ENCODE data around the gene SENP5. TPM values are rescaled to one million over a fixed set of nuclear protein-coding genes. Genes with fewer than 3 reads are reported as not detected.

The SENP5 gene
- total and polyA plus RNA-seq, 9 of the 15 experiments (the other 6 are each of a cell fraction or from before 2014, with no cell fraction given): 18.3 to 59.7 (median 35.8) TPM

DNA sequence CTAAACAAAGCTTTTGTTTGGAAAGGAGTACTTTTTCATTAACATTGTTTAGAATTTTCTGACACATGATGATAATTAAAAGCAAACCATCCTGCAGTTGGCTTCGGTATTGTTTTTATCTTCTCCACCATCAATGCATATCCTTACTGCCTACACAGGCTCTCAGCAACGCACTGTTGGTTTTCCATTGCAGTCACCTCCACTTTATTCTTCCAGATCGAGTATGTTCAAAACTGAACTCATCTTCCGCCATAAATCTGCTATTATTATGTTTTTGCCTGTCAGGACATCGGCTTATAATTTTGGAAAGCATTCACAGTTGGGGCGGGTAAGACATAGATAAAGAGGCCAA lies 589 bp upstream of the SENP5 start:
- FAIRE-seq (no peak), ATAC-seq (peak; percentile 17), DNase-seq (ENCODE audit: extremely low read depth in 1 of 4, low spot score in 3 of 4) (no peak)
- peaks cover 2 to 21% of the 10 kb centered on the region in 2 experiments; a peak in 3 of 5 replicates for H3K4me1 ChIP-seq (replicated peaks in 1 of 2; ENCODE audit: control insufficient read depth in 2 of 2, insufficient read depth in 2 of 2, low read length in 2 of 2)
- intact Hi-C loops (cut with micrococcal nuclease) (no loop called here), in situ Hi-C loops (cut with MboI) (no loop called here)
- no peaks in the 10 kb centered on the region for H3K27me3 ChIP-seq (ENCODE audit: control insufficient read depth in 2 of 2, insufficient read depth in 2 of 2, low read length in 2 of 2)
- H3K4me2 ChIP-seq (ENCODE audit: insufficient read depth, low read length): peak overlapping the region; percentile 85
- H3K4me3 ChIP-seq: peak overlapping the region; percentile 98
- CTCF ChIA-PET (ENCODE audit: low intra/inter-chr PET ratio): no interaction called here
- H3K36me3 ChIP-seq (ENCODE audit: control insufficient read depth, insufficient read depth, low read length): peaks cover 19% of the 10 kb centered on the region; the same call in 2 of the 3 replicates
- peaks cover 45% of the 10 kb centered on the region for H3K79me2 ChIP-seq (ENCODE audit: control insufficient read depth, insufficient read depth, low read length)
- H2AFZ ChIP-seq (ENCODE audit: low read depth, low read length): peak overlapping the region; percentile 95
- H3K9me1 ChIP-seq (ENCODE audit: control insufficient read depth, insufficient read depth, low read length): no peaks in the 10 kb centered on the region
- H3K9ac ChIP-seq (ENCODE audit: insufficient read depth in 1 of 2, low read depth in 2 of 2, low read length in 2 of 2): peak overlapping the region; percentile 92 to 94
- POLR2A ChIA-PET: interaction anchor here (0.9 to 2.1 kb wide), 9 partner anchors 11 to 161 kb away, joined by 3 to 10 read pairs (median 4); no protein-coding TSS in a partner anchor
- 0% methylated on average over 6 of the region's 6 CpGs for WGBS (ENCODE audit: insufficient coverage, low coverage, missing lambda C conversion rate)
- peak overlapping the region; percentile 86 for H3K27ac ChIP-seq (ENCODE audit: extremely low read depth, low read depth, low read length)
- peaks cover 3% of the 10 kb centered on the region; the same call in 1 of the 2 replicates for H3K9me3 ChIP-seq (replicated peaks; ENCODE audit: control insufficient read depth, insufficient read depth, low read depth, low read length)
- H4K20me1 ChIP-seq (replicated peaks; ENCODE audit: control insufficient read depth, insufficient read depth, low read length): peaks cover 8% of the 10 kb centered on the region
- BruUV-seq (replicated peaks): TSS peak; percentile 89
- TF ChIP-seq, protein P1, sequence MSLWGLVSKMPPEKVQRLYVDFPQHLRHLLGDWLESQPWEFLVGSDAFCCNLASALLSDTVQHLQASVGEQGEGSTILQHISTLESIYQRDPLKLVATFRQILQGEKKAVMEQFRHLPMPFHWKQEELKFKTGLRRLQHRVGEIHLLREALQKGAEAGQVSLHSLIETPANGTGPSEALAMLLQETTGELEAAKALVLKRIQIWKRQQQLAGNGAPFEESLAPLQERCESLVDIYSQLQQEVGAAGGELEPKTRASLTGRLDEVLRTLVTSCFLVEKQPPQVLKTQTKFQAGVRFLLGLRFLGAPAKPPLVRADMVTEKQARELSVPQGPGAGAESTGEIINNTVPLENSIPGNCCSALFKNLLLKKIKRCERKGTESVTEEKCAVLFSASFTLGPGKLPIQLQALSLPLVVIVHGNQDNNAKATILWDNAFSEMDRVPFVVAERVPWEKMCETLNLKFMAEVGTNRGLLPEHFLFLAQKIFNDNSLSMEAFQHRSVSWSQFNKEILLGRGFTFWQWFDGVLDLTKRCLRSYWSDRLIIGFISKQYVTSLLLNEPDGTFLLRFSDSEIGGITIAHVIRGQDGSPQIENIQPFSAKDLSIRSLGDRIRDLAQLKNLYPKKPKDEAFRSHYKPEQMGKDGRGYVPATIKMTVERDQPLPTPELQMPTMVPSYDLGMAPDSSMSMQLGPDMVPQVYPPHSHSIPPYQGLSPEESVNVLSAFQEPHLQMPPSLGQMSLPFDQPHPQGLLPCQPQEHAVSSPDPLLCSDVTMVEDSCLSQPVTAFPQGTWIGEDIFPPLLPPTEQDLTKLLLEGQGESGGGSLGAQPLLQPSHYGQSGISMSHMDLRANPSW (CRISPR knock-in tag; IDR thresholded peaks at IDR 0.05): 0 out of 2 replicates have a peak, but pooled peaks have one; percentile 54
- no peak for TF ChIP-seq SMARCC2 (IDR thresholded peaks at IDR 0.05; ENCODE audit: low read depth)
- TF ChIP-seq, protein P2, sequence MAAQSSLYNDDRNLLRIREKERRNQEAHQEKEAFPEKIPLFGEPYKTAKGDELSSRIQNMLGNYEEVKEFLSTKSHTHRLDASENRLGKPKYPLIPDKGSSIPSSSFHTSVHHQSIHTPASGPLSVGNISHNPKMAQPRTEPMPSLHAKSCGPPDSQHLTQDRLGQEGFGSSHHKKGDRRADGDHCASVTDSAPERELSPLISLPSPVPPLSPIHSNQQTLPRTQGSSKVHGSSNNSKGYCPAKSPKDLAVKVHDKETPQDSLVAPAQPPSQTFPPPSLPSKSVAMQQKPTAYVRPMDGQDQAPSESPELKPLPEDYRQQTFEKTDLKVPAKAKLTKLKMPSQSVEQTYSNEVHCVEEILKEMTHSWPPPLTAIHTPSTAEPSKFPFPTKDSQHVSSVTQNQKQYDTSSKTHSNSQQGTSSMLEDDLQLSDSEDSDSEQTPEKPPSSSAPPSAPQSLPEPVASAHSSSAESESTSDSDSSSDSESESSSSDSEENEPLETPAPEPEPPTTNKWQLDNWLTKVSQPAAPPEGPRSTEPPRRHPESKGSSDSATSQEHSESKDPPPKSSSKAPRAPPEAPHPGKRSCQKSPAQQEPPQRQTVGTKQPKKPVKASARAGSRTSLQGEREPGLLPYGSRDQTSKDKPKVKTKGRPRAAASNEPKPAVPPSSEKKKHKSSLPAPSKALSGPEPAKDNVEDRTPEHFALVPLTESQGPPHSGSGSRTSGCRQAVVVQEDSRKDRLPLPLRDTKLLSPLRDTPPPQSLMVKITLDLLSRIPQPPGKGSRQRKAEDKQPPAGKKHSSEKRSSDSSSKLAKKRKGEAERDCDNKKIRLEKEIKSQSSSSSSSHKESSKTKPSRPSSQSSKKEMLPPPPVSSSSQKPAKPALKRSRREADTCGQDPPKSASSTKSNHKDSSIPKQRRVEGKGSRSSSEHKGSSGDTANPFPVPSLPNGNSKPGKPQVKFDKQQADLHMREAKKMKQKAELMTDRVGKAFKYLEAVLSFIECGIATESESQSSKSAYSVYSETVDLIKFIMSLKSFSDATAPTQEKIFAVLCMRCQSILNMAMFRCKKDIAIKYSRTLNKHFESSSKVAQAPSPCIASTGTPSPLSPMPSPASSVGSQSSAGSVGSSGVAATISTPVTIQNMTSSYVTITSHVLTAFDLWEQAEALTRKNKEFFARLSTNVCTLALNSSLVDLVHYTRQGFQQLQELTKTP (IDR thresholded peaks at IDR 0.05; ENCODE audit: low read depth in 1 of 2, partially characterized antibody in 2 of 2): peak in 1 of 2 experiments; percentile 43
- no peak for TF ChIP-seq FOS (IDR thresholded peaks at IDR 0.05; ENCODE audit: extremely low read depth, insufficient read length)
- TF ChIP-seq OTX1 (CRISPR knock-in tag; IDR thresholded peaks at IDR 0.05): no peak
- TF ChIP-seq, protein P3, sequence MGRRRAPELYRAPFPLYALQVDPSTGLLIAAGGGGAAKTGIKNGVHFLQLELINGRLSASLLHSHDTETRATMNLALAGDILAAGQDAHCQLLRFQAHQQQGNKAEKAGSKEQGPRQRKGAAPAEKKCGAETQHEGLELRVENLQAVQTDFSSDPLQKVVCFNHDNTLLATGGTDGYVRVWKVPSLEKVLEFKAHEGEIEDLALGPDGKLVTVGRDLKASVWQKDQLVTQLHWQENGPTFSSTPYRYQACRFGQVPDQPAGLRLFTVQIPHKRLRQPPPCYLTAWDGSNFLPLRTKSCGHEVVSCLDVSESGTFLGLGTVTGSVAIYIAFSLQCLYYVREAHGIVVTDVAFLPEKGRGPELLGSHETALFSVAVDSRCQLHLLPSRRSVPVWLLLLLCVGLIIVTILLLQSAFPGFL (CRISPR knock-in tag; IDR thresholded peaks at IDR 0.05): peak; percentile 70; the same call in 1 of the 2 replicates
- no peak for TF ChIP-seq JUND (IDR thresholded peaks at IDR 0.05; ENCODE audit: borderline replicate concordance, low read depth, low read length)
- TF ChIP-seq JUND (tag; IDR thresholded peaks at IDR 0.05; ENCODE audit: borderline replicate concordance, low read depth, low read length): no peak
- TF ChIP-seq, protein P4, sequence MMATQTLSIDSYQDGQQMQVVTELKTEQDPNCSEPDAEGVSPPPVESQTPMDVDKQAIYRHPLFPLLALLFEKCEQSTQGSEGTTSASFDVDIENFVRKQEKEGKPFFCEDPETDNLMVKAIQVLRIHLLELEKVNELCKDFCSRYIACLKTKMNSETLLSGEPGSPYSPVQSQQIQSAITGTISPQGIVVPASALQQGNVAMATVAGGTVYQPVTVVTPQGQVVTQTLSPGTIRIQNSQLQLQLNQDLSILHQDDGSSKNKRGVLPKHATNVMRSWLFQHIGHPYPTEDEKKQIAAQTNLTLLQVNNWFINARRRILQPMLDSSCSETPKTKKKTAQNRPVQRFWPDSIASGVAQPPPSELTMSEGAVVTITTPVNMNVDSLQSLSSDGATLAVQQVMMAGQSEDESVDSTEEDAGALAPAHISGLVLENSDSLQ (IDR thresholded peaks at IDR 0.05): 0 out of 2 replicates have a peak, but pooled peaks have one; percentile 4
- peak; percentile 49 for TF ChIP-seq DPF2 (IDR thresholded peaks at IDR 0.05)
- TF ChIP-seq, protein P5, sequence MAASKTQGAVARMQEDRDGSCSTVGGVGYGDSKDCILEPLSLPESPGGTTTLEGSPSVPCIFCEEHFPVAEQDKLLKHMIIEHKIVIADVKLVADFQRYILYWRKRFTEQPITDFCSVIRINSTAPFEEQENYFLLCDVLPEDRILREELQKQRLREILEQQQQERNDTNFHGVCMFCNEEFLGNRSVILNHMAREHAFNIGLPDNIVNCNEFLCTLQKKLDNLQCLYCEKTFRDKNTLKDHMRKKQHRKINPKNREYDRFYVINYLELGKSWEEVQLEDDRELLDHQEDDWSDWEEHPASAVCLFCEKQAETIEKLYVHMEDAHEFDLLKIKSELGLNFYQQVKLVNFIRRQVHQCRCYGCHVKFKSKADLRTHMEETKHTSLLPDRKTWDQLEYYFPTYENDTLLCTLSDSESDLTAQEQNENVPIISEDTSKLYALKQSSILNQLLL (CRISPR knock-in tag; IDR thresholded peaks at IDR 0.05; ENCODE audit: borderline replicate concordance): no peak
- TF ChIP-seq MIER1 (IDR thresholded peaks at IDR 0.05; ENCODE audit: low read depth): no peak

Data from K562 (cell line).